Neuron (in vitro differentiated cells): ENCODE data around the gene TSSK1B.
"Not testable (repeated sequence)": the region's sequence is repeated elsewhere in the genome, so short reads cannot be mapped to it uniquely, and the experiment has no call there.

Source experiments
- H2AFZ ChIP-seq: one replicate; pipeline ENCODE4 v1.6.1; 2013; ENCODE audit warnings: low read depth, mild to moderate bottlenecking, inconsistent platforms, low read length, moderate library complexity
- H3K27me3 ChIP-seq: one replicate; pipeline ENCODE4 v1.6.1; 2013; ENCODE audit warnings: low read length; ENCODE audit not compliant: insufficient read depth
- H3K36me3 ChIP-seq: one replicate; pipeline ENCODE4 v1.6.1; 2013; ENCODE audit warnings: low read length; ENCODE audit not compliant: insufficient read depth
- H3K4me1 ChIP-seq: one replicate; pipeline ENCODE4 v1.6.1; 2013; ENCODE audit warnings: low read length; ENCODE audit not compliant: insufficient read depth
- H3K4me3 ChIP-seq: 2 replicates; pipeline ENCODE4 v1.5.1; 2013; ENCODE audit warnings: mild to moderate bottlenecking, low read length, moderate library complexity
- H3K9me3 ChIP-seq: one replicate; pipeline ENCODE4 v1.6.1; 2013; ENCODE audit warnings: low read length

TSSK1B gene

DNA sequence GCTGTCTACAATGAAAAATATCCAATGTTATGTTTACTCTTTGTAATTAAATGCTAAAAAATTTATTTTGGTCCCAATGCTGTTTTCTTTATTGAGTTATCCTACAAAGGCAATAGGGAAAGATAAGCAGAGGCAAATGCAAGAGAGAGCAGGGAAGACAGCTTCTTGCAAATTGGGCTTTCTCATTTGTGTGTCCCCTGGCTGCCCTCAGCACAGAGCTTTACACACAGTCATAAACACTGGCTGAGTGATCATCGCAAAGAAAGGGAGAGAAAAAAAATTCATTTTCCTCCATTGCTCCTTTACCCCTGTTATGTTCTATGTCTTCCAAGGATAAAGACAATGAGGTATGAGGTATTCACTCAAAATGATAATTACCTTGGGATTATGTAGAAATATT lies 2.3 kb upstream of the TSSK1B start:
- Histone ChIP-seq H3K9me3 (peaks cover 3% of the 10 kb centered on the region), H3K36me3 (no peaks in the 10 kb centered on the region), H3K27me3 (no peaks in the 10 kb centered on the region), H2AFZ (no peak overlapping the region), H3K4me1 (no peaks in the 10 kb centered on the region), H3K4me3 (no peak overlapping the region)

GRCh38 chr5:113435575-113435974 lies 786 bp upstream of the TSSK1B start:
- Histone ChIP-seq H3K9me3 (peaks cover 3% of the 10 kb centered on the region), H3K4me1 (no peaks in the 10 kb centered on the region), H3K4me3 (no peak overlapping the region), H3K27me3 (no peaks in the 10 kb centered on the region), H3K36me3 (no peaks in the 10 kb centered on the region), H2AFZ (no peak overlapping the region)

GRCh38 chr5:113433862-113434612 lies 752 bp downstream of the TSSK1B start:
- no peak overlapping the region for H2AFZ ChIP-seq
- H3K27me3 ChIP-seq = no peaks in the 10 kb centered on the region
- H3K4me3 ChIP-seq = no peak overlapping the region
- H3K4me1 ChIP-seq = no peaks in the 10 kb centered on the region
- H3K9me3 ChIP-seq = peaks cover 3% of the 10 kb centered on the region
- H3K36me3 ChIP-seq = no peaks in the 10 kb centered on the region

- Histone ChIP-seq H3K36me3 (no peaks in the 10 kb centered on the region), H3K4me3 (no peak overlapping the region), H3K4me1 (no peaks in the 10 kb centered on the region), H3K9me3 (peaks cover 3% of the 10 kb centered on the region), H3K27me3 (no peaks in the 10 kb centered on the region), H2AFZ (no peak overlapping the region)
Measured at GRCh38 chr5:113433071-113433470, 1.7 kb downstream of the TSSK1B start.

DNA sequence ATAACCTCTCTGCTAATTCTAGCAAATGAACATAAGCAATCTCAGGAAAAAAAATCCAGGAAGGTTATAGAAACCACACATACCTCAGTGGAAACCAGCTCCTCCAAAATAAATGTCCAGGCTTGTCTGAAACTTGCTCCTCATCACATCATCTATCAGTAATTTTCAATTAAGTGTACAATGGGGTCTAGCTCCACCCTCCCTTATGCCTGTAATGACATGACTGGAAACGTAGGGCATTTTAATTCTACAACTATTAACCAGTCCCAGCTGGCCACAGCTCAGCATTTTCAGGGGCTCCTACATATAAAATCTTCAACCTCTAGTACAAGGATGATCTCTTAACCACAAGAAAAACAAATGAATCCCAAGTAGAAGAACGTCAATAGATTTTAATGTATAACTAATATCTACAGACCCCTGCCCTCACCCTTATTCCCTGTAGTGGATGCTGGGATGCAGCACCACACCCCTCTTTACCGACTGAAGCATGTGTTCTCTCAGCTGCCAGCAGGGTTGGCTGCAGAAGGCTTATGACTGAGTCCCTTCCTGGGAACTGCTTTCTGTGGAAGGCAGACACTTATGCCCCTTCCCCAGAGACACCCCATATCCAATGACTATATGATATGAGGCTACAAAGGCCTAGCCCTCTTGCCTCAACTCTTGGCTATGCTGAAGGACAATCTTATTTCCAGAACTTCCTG lies 6.8 kb downstream of the TSSK1B start:
- H3K4me1 ChIP-seq = no peaks in the 10 kb centered on the region
- H3K27me3 ChIP-seq = no peaks in the 10 kb centered on the region
- no peaks in the 10 kb centered on the region for H3K9me3 ChIP-seq
- no peak overlapping the region for H2AFZ ChIP-seq
- H3K4me3 ChIP-seq = no peak overlapping the region
- no peaks in the 10 kb centered on the region for H3K36me3 ChIP-seq

DNA sequence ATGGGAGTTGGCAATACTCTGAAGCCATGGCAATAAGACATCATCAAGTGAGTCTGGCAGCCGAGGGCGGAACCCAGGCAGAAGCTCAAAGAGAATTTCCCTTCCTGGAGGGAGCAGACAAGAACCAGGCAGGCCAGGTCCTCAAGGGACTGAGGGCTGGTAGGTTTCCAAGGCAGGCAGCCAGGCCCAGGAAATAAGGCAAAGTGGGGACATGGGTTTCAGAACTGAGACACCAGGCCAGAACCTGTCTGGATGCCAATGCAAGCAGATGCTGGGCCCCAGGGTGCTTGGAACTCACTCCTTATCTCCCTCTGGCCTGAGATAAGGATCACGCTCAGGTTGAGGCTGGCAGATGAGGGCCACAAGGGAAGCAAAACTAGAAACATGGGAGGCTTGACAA lies 8.9 kb downstream of the TSSK1B start:
- Histone ChIP-seq H2AFZ (no peak overlapping the region), H3K36me3 (no peaks in the 10 kb centered on the region), H3K9me3 (no peaks in the 10 kb centered on the region), H3K27me3 (no peaks in the 10 kb centered on the region), H3K4me3 (no peak overlapping the region), H3K4me1 (peaks cover 3% of the 10 kb centered on the region)

- Histone ChIP-seq H3K4me3 (no peak overlapping the region), H3K27me3 (no peaks in the 10 kb centered on the region), H2AFZ (no peak overlapping the region), H3K9me3 (no peaks in the 10 kb centered on the region), H3K4me1 (peaks cover 3% of the 10 kb centered on the region), H3K36me3 (no peaks in the 10 kb centered on the region)
Measured at GRCh38 chr5:113421693-113422092, 13.1 kb downstream of the TSSK1B start.

GRCh38 chr5:113405530-113405929 lies 29.3 kb downstream of the TSSK1B start:
- H3K4me1 ChIP-seq = peaks cover 15% of the 10 kb centered on the region

DNA sequence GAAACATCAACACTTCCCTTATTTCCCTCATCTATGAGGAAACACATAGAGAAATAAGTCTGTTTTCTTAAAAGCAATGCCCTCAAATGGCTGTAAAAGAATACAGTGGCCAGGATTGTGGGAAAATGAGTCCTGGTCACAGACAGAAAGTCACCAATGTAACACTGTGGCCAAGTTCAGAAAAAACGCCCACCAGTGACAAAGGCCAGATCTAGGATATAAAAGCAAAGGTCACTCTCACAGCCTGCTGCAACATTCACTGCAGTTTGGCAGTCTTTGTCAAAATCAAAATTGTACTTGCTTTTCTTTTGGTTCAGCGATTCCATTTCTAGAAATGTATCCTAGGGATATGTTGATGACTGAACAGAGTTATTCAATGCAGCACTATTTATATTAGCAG lies 30.5 kb downstream of the TSSK1B start:
- Histone ChIP-seq H3K4me1 (peaks cover 15% of the 10 kb centered on the region), H2AFZ (no peak overlapping the region), H3K4me3 (no peak overlapping the region), H3K36me3 (no peaks in the 10 kb centered on the region), H3K27me3 (no peaks in the 10 kb centered on the region), H3K9me3 (no peaks in the 10 kb centered on the region)

More at GRCh38 chr5:113405530-113405929, 29.3 kb downstream of the TSSK1B start:
- Histone ChIP-seq H3K9me3 (no peaks in the 10 kb centered on the region), H3K4me3 (no peak overlapping the region), H2AFZ (no peak overlapping the region), H3K36me3 (no peaks in the 10 kb centered on the region), H3K27me3 (no peaks in the 10 kb centered on the region)

- not testable (repeated sequence) for H3K4me1 ChIP-seq, H3K4me3 ChIP-seq, H3K36me3 ChIP-seq, H3K9me3 ChIP-seq, H3K27me3 ChIP-seq, H2AFZ ChIP-seq
Measured at GRCh38 chr5:113397986-113398385, 36.8 kb downstream of the TSSK1B start.

DNA sequence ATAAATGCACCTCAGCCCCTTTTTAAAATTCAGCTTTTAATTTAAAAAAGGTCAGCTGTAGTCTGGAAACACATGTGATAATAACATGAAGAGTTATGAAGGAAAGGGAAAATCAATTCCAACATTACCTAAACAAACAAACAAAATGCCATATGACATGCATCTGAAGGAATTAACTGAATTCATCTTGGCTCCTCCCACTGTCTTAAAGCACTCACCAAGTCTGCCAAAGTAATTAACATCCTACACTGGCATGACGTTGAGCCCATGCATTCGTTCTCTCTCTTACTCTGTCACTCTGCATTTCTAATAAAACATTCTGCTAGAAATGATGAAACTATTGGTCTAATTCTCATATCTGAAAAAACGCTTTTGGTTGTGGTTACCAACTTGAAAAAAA lies 37.7 kb downstream of the TSSK1B start:
- peaks cover 8% of the 10 kb centered on the region for H3K4me1 ChIP-seq

GRCh38 chr5:113394658-113395057 lies 40.1 kb downstream of the TSSK1B start:
- no peaks in the 10 kb centered on the region for H3K9me3 ChIP-seq
- H3K27me3 ChIP-seq = no peaks in the 10 kb centered on the region
- no peak overlapping the region for H3K4me3 ChIP-seq
- no peak overlapping the region for H2AFZ ChIP-seq
- no peaks in the 10 kb centered on the region for H3K36me3 ChIP-seq
- peaks cover 8% of the 10 kb centered on the region for H3K4me1 ChIP-seq

More for the DNA sequence above, 37.7 kb downstream of the TSSK1B start:
- H2AFZ ChIP-seq = no peak overlapping the region
- H3K4me3 ChIP-seq = no peak overlapping the region
- no peaks in the 10 kb centered on the region for H3K9me3 ChIP-seq
- no peaks in the 10 kb centered on the region for H3K36me3 ChIP-seq
- no peaks in the 10 kb centered on the region for H3K27me3 ChIP-seq

- no peak overlapping the region for H2AFZ ChIP-seq
- no peaks in the 10 kb centered on the region for H3K27me3 ChIP-seq
- H3K4me1 ChIP-seq = no peaks in the 10 kb centered on the region
- no peak overlapping the region for H3K4me3 ChIP-seq
- H3K9me3 ChIP-seq = no peaks in the 10 kb centered on the region
- H3K36me3 ChIP-seq = no peaks in the 10 kb centered on the region
Measured at GRCh38 chr5:113390224-113390623, 44.6 kb downstream of the TSSK1B start.
